Natural killer cell (primary cell): ENCODE measurements around the gene COPS6. TPM values are rescaled to one million over a fixed set of nuclear protein-coding genes. Genes with fewer than 3 reads are reported as not detected.
A peak's percentile ranks its signal among the peaks of the same experiment; 100 is the strongest.

Source experiments
- ATAC-seq, 3 donors: fragments of 150-1000 bp in 2 of 3; fragments of 200-7000 bp in 1 of 3; cut with Tn5 transposase; 1 replicate in 1 of 3; 2 replicates in 2 of 3; pipeline ENCODE4 v1.10.0; 2021; ENCODE audit warnings: mild to moderate bottlenecking in 2 of 3, moderate library complexity in 2 of 3
- DNase-seq, 2 donors: peaks; one replicate each; pipeline versions ENCODE4 v3.0.0 to v3.0.0-alpha.2; 2013 to 2021; ENCODE audit warnings: mixed read lengths in 1 of 2
- H3K27ac ChIP-seq: one replicate; pipeline ENCODE4 v1.5.1; 2013; ENCODE audit warnings: mild to moderate bottlenecking, low read length
- H3K27me3 ChIP-seq: one replicate; pipeline ENCODE4 v1.6.1; 2013; ENCODE audit warnings: low read length; ENCODE audit not compliant: control insufficient read depth, insufficient read depth
- H3K36me3 ChIP-seq: one replicate; pipeline ENCODE4 v1.6.1; 2013; ENCODE audit warnings: low read length; ENCODE audit not compliant: control insufficient read depth, insufficient read depth
- H3K4me1 ChIP-seq: one replicate; pipeline ENCODE4 v1.6.1; 2013; ENCODE audit warnings: low read length; ENCODE audit not compliant: control insufficient read depth, insufficient read depth
- H3K4me3 ChIP-seq: one replicate; pipeline ENCODE4 v1.5.1; 2013; ENCODE audit warnings: low read length
- H3K9me3 ChIP-seq: one replicate; pipeline ENCODE4 v1.6.1; 2013; ENCODE audit warnings: low read length; ENCODE audit not compliant: control insufficient read depth, insufficient read depth
- H3K27ac Mint-ChIP-seq, 2 donors: one replicate each; pipeline ENCODE4 v1.8.0; 2022; ENCODE audit warnings: mild to moderate bottlenecking in 2 of 2, mixed read lengths in 2 of 2, moderate library complexity in 1 of 2
- H3K27me3 Mint-ChIP-seq, 2 donors: one replicate each; pipeline ENCODE4 v1.8.0; 2022; ENCODE audit warnings: low read depth in 2 of 2, mixed read lengths in 2 of 2
- H3K36me3 Mint-ChIP-seq: one replicate; pipeline ENCODE4 v1.8.0; 2022; ENCODE audit warnings: mixed read lengths
- H3K4me1 Mint-ChIP-seq, 2 donors: one replicate each; pipeline ENCODE4 v1.8.0; 2022; ENCODE audit warnings: mixed read lengths in 2 of 2
- H3K4me3 Mint-ChIP-seq: one replicate; pipeline ENCODE4 v1.8.0; 2022; ENCODE audit warnings: mild to moderate bottlenecking, moderate library complexity, mixed read lengths
- H3K9me3 Mint-ChIP-seq, 2 donors: one replicate each; pipeline ENCODE4 v1.8.0; 2022; ENCODE audit warnings: mixed read lengths in 2 of 2
- WGBS: methylation state at CpG from one replicate; pipeline ENCODE4 v1.1.7; 2013; ENCODE audit warnings: missing lambda C conversion rate; ENCODE audit not compliant: insufficient coverage; 5-methylcytosine and 5-hydroxymethylcytosine counted together
- intact Hi-C: fragments of 100-400 bp; cut with micrococcal nuclease; formaldehyde crosslinking; loops from one replicate; pipeline ENCODE4 v1.14.2; 2022
- total RNA-seq, 4 donors: library from RNA; stranded (reverse); fragments of 120-200 nt in 1 of 4; gene quantifications; one replicate each; pipeline versions ENCODE4 v1.2.3 to v1.2.4, GENCODE V29; 2013 to 2022
- TF ChIP-seq, protein P1 (sequence below): fragments of 200-600 bp; IDR thresholded peaks from one replicate; pipeline ENCODE4 v1.8.0; 2022; ENCODE audit warnings: antibody characterized with exemption

Gene COPS6
- total RNA-seq, 3 donors from 2014 or later (not counting 1 experiment from before 2014, with no cell fraction given), result 79.0 to 94.6 (median 84.4) TPM

- peaks cover 17% of the 10 kb centered on the region for H3K4me1 ChIP-seq
- intact Hi-C loops, result loop anchor here (1.0 to 5.0 kb wide), 2 partner anchors 34 to 52 kb away; partner anchors contain the start of gene ZNF3
- Mint-ChIP-seq H3K4me3 (peak overlapping the region; percentile 55), H3K36me3 (no peaks in the 10 kb centered on the region), H3K9me3 (no peaks in the 10 kb centered on the region), H3K4me1 (peaks cover 15 to 20% of the 10 kb centered on the region in 2 donors), H3K27me3 (no peaks in the 10 kb centered on the region), H3K27ac (peak overlapping the region; percentile 89 to 92)
- H3K36me3 ChIP-seq, result no peaks in the 10 kb centered on the region
- no peak overlapping the region for H3K4me3 ChIP-seq
- TF ChIP-seq, protein P1, sequence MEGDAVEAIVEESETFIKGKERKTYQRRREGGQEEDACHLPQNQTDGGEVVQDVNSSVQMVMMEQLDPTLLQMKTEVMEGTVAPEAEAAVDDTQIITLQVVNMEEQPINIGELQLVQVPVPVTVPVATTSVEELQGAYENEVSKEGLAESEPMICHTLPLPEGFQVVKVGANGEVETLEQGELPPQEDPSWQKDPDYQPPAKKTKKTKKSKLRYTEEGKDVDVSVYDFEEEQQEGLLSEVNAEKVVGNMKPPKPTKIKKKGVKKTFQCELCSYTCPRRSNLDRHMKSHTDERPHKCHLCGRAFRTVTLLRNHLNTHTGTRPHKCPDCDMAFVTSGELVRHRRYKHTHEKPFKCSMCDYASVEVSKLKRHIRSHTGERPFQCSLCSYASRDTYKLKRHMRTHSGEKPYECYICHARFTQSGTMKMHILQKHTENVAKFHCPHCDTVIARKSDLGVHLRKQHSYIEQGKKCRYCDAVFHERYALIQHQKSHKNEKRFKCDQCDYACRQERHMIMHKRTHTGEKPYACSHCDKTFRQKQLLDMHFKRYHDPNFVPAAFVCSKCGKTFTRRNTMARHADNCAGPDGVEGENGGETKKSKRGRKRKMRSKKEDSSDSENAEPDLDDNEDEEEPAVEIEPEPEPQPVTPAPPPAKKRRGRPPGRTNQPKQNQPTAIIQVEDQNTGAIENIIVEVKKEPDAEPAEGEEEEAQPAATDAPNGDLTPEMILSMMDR, result no peak
- H3K9me3 ChIP-seq, result no peaks in the 10 kb centered on the region
- WGBS, result 97% methylated on average over 4 of the region's 4 CpGs
- no peak overlapping the region for H3K27ac ChIP-seq
- no peaks in the 10 kb centered on the region for H3K27me3 ChIP-seq
- ATAC-seq (no peak), DNase-seq (no peak)
Observed at GRCh38 chr7:100048680-100049079, 40.1 kb upstream of the COPS6 start.

DNA sequence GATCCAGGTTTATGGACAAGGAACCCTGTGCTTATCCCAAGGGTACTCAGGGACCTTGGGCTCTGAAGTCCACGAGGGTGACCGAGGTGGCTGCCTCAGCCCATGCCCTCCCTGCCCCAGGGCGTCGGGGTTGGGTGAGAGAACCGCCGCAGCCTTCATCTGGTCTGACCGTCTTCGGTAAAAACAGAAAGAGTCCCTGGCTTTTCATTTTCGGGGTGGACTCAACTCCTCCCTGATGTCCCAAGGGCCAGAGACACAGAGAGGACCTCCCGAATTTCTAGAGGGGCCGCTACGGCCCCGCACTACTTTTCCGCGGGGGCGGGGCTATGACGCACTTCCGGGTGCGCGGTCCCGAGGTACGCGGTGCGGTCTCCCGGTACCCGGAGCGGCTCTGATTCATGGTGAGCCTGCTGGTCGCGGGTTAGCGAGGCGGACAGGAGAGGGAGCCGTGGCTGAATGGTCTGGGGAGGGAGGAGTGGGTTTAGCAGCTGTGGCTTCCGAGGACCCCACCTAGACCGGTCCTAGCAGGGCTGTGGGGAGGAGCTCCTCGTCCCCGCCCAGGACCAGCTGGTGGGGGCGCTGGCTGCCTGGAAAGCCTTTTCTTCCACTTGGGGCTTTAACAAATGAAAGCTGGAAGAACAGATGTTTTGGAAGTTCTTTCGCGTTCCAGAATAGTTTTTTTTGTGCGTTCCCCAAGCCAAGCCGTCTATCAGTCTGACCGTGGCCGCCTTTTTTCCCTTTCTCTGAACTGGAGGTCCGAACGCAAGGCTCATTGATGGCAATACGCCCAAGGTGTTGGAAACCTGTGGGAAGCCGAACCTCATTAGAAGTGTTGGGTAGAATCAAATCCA is 39.1 kb upstream of the COPS6 start, which contains the start of gene ZSCAN21:
Gene ZSCAN21 (plus strand): TSS at position 334 of the 851 bp plus-strand sequence. CDS start 7,233 bp downstream, outside the sequence.
- Mint-ChIP-seq H3K9me3 (no peaks in the 10 kb centered on the region), H3K36me3 (no peaks in the 10 kb centered on the region), H3K27me3 (no peaks in the 10 kb centered on the region), H3K4me1 (peaks cover 13 to 18% of the 10 kb centered on the region in 2 donors), H3K27ac (peak within 1 kb of the TSS; percentile 89 to 92), H3K4me3 (peak within 1 kb of the TSS; percentile 91)
- peak within 1 kb of the TSS; percentile 82 for H3K27ac ChIP-seq
- intact Hi-C loops, result loop anchor here (1.0 to 10.0 kb wide), 3 partner anchors 33 to 135 kb away; partner anchors contain the start of genes TRIM4 and ZNF3
- H3K36me3 ChIP-seq, result no peaks in the 10 kb centered on the region
- H3K4me3 ChIP-seq, result peak within 1 kb of the TSS; percentile 84
- TF ChIP-seq, protein P1, result peak; percentile 12
- no peaks in the 10 kb centered on the region for H3K9me3 ChIP-seq
- DNase-seq, result peak; percentile 86 to 89
- H3K4me1 ChIP-seq, result peaks cover 17% of the 10 kb centered on the region
- ATAC-seq, result peak; percentile 89 to 93 (median 90)
- no peaks in the 10 kb centered on the region for H3K27me3 ChIP-seq
- under 1% methylated on average over 44 of the region's 47 CpGs for WGBS

- H3K27me3 ChIP-seq, result no peaks in the 10 kb centered on the region
- no peaks in the 10 kb centered on the region for H3K36me3 ChIP-seq
- Mint-ChIP-seq H3K27ac (peak overlapping the region; percentile 20 to 53), H3K36me3 (no peaks in the 10 kb centered on the region), H3K27me3 (no peaks in the 10 kb centered on the region), H3K4me3 (peak overlapping the region; percentile 77), H3K4me1 (peaks cover 10 to 15% of the 10 kb centered on the region in 2 donors), H3K9me3 (no peaks in the 10 kb centered on the region)
- peaks cover 13% of the 10 kb centered on the region for H3K4me1 ChIP-seq
- ATAC-seq, result no peak
- intact Hi-C loops, result loop anchor here (10.0 kb wide), 1 partner anchor 137 kb away; the partner anchor contains the start of gene TRIM4
- no peaks in the 10 kb centered on the region for H3K9me3 ChIP-seq
- H3K27ac ChIP-seq, result no peak overlapping the region
- WGBS, result 97% methylated on average over 3 of the region's 3 CpGs
- TF ChIP-seq, protein P1, result no peak
- H3K4me3 ChIP-seq, result no peak overlapping the region
- no peak for DNase-seq
Observed at GRCh38 chr7:100051611-100052010, 37.2 kb upstream of the COPS6 start.
